ENCODE data around the gene MYORG. TPM values are rescaled to one million over a fixed set of nuclear protein-coding genes. Genes with fewer than 3 reads are reported as not detected.
A peak's percentile ranks its signal among the peaks of the same experiment; 100 is the strongest.

The MYORG gene
- total and polyA plus RNA-seq, 9 of the 15 experiments (the other 6 are each of a cell fraction or from before 2014, with no cell fraction given) = 0.06 to 0.82 (median 0.18) TPM

DNA sequence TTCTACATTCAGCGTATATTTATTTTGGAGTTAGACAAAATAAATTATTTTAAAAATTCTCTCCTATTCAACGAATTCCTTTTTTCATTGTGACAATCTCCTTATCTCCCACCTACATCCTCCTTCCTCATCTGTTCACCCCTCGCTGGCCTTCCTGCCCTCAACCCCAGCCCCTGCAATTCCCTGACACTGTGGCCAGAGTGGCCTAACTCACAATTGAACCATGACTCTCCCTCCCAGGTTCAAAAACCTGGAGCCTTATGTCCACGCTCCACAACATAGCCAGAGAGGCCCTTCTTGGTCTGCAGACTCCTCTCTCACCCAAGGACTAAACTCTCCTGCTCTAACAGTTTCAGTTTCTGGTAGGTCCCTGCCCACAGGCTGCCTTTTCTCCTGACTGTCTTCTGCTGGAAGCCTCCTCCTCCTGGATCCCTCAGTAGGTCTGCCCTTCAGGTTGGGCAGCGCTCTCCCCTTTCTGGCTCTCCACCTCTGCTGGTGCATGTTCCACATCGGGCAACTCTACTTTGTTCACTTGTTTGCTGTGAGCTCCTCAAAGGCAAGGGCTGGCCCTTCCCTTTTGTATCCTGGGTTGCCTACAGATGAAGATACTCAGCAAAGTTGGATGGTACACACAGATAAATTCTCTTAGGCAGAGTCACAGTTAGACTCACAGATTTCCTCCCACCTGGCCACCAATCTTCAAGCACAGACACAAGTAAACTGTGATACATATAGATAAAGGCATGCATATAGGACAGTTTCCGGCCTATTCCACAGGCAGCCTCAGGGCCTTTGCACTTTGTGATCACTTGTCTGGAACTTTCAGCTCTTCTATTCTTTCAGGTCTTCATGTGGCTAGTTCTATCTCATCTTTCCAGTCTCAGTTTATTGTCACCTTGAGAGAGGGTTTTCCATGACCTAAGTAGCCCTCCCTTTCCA lies 19.8 kb upstream of the MYORG start:
- no peaks in the 10 kb centered on the region for H3K9me3 ChIP-seq (replicated peaks; ENCODE audit: control insufficient read depth, insufficient read depth, low read depth, low read length)
- no peaks in the 10 kb centered on the region for H3K36me3 ChIP-seq (ENCODE audit: control insufficient read depth, insufficient read depth, low read length)
- FAIRE-seq (peak; percentile 32), DNase-seq (ENCODE audit: extremely low read depth in 1 of 4, low spot score in 3 of 4) (peak in 2 of 4 experiments; percentile 30 to 44), ATAC-seq (peak; percentile 54)
- no peak overlapping the region for H3K27ac ChIP-seq (ENCODE audit: extremely low read depth, low read depth, low read length)
- no peak overlapping the region for H3K4me3 ChIP-seq
- intact Hi-C loops (cut with micrococcal nuclease) = no loop called here
- H4K20me1 ChIP-seq (replicated peaks; ENCODE audit: control insufficient read depth, insufficient read depth, low read length) = no peaks in the 10 kb centered on the region; the same call in 1 of the 2 replicates
- no peaks in the 10 kb centered on the region for H3K27me3 ChIP-seq (ENCODE audit: control insufficient read depth in 2 of 2, insufficient read depth in 2 of 2, low read length in 2 of 2)
- no peaks in the 10 kb centered on the region for H3K9me1 ChIP-seq (ENCODE audit: control insufficient read depth, insufficient read depth, low read length)
- H3K4me1 ChIP-seq (replicated peaks in 1 of 2; ENCODE audit: control insufficient read depth in 2 of 2, insufficient read depth in 2 of 2, low read length in 2 of 2) = peaks cover 0 to 4% of the 10 kb centered on the region in 2 experiments; a peak in 4 of 5 replicates
- ChIA-PET CTCF (ENCODE audit: low intra/inter-chr PET ratio) (no interaction called here), POLR2A (interaction anchor here (0.7 kb wide), 1 partner anchor 268 kb away, joined by 3 read pairs; no protein-coding TSS in a partner anchor)
- 24% methylated on average over 7 of the region's 7 CpGs for WGBS (ENCODE audit: insufficient coverage, low coverage, missing lambda C conversion rate)
- H3K79me2 ChIP-seq (ENCODE audit: control insufficient read depth, insufficient read depth, low read length) = no peaks in the 10 kb centered on the region
- BruUV-seq (replicated peaks) = no TSS peak
- H3K4me2 ChIP-seq (ENCODE audit: insufficient read depth, low read length) = peak overlapping the region; percentile 5; the same call in 1 of the 2 replicates
- no peak overlapping the region for H2AFZ ChIP-seq (ENCODE audit: low read depth, low read length)
- H3K9ac ChIP-seq (ENCODE audit: insufficient read depth in 1 of 2, low read depth in 2 of 2, low read length in 2 of 2) = peak overlapping the region in 1 of 2 experiments; percentile 20; a peak in 1 of 4 replicates
- in situ Hi-C loops (cut with MboI) = no loop called here
- TF ChIP-seq, protein P1, sequence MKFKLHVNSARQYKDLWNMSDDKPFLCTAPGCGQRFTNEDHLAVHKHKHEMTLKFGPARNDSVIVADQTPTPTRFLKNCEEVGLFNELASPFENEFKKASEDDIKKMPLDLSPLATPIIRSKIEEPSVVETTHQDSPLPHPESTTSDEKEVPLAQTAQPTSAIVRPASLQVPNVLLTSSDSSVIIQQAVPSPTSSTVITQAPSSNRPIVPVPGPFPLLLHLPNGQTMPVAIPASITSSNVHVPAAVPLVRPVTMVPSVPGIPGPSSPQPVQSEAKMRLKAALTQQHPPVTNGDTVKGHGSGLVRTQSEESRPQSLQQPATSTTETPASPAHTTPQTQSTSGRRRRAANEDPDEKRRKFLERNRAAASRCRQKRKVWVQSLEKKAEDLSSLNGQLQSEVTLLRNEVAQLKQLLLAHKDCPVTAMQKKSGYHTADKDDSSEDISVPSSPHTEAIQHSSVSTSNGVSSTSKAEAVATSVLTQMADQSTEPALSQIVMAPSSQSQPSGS (CRISPR knock-in tag; IDR thresholded peaks at IDR 0.05) = no peak
- TF ChIP-seq PHF21A (IDR thresholded peaks at IDR 0.05; ENCODE audit: borderline replicate concordance, low read depth) (no peak), ZNF3 (CRISPR knock-in tag; IDR thresholded peaks at IDR 0.05) (no peak), TCF3 (CRISPR knock-in tag; IDR thresholded peaks at IDR 0.05) (peak; percentile 24; the same call in 1 of the 2 replicates), NFE2L1 (tag; IDR thresholded peaks at IDR 0.05; ENCODE audit: borderline replicate concordance, low read depth) (no peak), KDM1A (IDR thresholded peaks at IDR 0.05) (peak; percentile 65 to 76), TRIM24 (IDR thresholded peaks at IDR 0.05) (peak in 1 of 2 experiments; percentile 47; a peak in 1 of 4 replicates), TAL1 (IDR thresholded peaks at IDR 0.05) (peak; percentile 62; the same call in 1 of the 2 replicates), HMGN3 (IDR thresholded peaks at IDR 0.05; ENCODE audit: borderline replicate concordance, extremely low read depth, insufficient read length, low read depth, low read length) (no peak), NCOR1 (IDR thresholded peaks at IDR 0.05) (no peak; the same call in 1 of the 2 replicates), STAT5A (IDR thresholded peaks at IDR 0.05; ENCODE audit: borderline replicate concordance, low read length) (0 out of 2 replicates have a peak, but pooled peaks have one; percentile 7), SPI1 (IDR thresholded peaks at IDR 0.05; ENCODE audit: borderline replicate concordance, low read depth, low read length) (no peak)
- TF ChIP-seq, protein P2, sequence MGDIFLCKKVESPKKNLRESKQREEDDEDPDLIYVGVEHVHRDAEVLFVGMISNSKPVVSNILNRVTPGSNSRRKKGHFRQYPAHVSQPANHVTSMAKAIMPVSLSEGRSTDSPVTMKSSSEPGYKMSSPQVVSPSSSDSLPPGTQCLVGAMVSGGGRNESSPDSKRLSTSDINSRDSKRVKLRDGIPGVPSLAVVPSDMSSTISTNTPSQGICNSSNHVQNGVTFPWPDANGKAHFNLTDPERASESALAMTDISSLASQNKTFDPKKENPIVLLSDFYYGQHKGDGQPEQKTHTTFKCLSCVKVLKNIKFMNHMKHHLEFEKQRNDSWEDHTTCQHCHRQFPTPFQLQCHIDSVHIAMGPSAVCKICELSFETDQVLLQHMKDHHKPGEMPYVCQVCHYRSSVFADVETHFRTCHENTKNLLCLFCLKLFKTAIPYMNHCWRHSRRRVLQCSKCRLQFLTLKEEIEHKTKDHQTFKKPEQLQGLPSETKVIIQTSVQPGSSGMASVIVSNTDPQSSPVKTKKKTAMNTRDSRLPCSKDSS (IDR thresholded peaks at IDR 0.05; ENCODE audit: low read depth, partially characterized antibody) = no peak
- TF ChIP-seq, protein P3, sequence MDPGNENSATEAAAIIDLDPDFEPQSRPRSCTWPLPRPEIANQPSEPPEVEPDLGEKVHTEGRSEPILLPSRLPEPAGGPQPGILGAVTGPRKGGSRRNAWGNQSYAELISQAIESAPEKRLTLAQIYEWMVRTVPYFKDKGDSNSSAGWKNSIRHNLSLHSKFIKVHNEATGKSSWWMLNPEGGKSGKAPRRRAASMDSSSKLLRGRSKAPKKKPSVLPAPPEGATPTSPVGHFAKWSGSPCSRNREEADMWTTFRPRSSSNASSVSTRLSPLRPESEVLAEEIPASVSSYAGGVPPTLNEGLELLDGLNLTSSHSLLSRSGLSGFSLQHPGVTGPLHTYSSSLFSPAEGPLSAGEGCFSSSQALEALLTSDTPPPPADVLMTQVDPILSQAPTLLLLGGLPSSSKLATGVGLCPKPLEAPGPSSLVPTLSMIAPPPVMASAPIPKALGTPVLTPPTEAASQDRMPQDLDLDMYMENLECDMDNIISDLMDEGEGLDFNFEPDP (CRISPR knock-in tag; IDR thresholded peaks at IDR 0.05) = no peak
- TF ChIP-seq, protein P4, sequence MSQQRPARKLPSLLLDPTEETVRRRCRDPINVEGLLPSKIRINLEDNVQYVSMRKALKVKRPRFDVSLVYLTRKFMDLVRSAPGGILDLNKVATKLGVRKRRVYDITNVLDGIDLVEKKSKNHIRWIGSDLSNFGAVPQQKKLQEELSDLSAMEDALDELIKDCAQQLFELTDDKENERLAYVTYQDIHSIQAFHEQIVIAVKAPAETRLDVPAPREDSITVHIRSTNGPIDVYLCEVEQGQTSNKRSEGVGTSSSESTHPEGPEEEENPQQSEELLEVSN (IDR thresholded peaks at IDR 0.05; ENCODE audit: borderline replicate concordance in 1 of 2, extremely low read depth in 1 of 2, insufficient read depth in 1 of 2, insufficient read length in 1 of 2, low read depth in 1 of 2, low read length in 1 of 2, poor library complexity in 1 of 2, severe bottlenecking in 1 of 2) = no peak

Data from K562 (cell line).